PFSK-1 (cell line): ENCODE results near the gene DDX46.

Experiments
- FOXP2 ChIP-seq: optimal IDR thresholded peaks from 2 replicates; pipeline ENCODE3; 2011; ENCODE audit warnings: borderline replicate concordance, control low read depth, inconsistent platforms; ENCODE audit not compliant: insufficient read depth; ENCODE audit errors: extremely low read length, extremely low read depth
- POLR2AphosphoS5 ChIP-seq: IDR thresholded peaks from 2 replicates; pipeline ENCODE4 v1.6.1; 2012; ENCODE audit warnings: low read depth, mild to moderate bottlenecking, control low read depth, low read length, moderate library complexity
- SIN3A ChIP-seq: IDR thresholded peaks from 2 replicates; pipeline ENCODE4 v1.6.1; 2012; ENCODE audit warnings: mild to moderate bottlenecking, low read length, moderate library complexity, borderline replicate concordance; ENCODE audit not compliant: insufficient read depth
- TAF1 ChIP-seq: IDR thresholded peaks from 2 replicates; pipeline ENCODE4 v1.6.1; 2012; ENCODE audit warnings: low read length, control low read depth, borderline replicate concordance; ENCODE audit not compliant: insufficient read depth
- TF ChIP-seq, protein P1 (sequence below), 2 experiments: IDR thresholded peaks; 2 replicates each; pipeline versions ENCODE4 v1.6.1 to v1.8.0; 2011 to 2012; ENCODE audit warnings: low read depth in 2 of 2, low read length in 2 of 2, control low read depth in 1 of 2, inconsistent platforms in 1 of 2, mild to moderate bottlenecking in 1 of 2, moderate library complexity in 1 of 2; ENCODE audit not compliant: insufficient read depth in 1 of 2

DDX46 gene

DNA sequence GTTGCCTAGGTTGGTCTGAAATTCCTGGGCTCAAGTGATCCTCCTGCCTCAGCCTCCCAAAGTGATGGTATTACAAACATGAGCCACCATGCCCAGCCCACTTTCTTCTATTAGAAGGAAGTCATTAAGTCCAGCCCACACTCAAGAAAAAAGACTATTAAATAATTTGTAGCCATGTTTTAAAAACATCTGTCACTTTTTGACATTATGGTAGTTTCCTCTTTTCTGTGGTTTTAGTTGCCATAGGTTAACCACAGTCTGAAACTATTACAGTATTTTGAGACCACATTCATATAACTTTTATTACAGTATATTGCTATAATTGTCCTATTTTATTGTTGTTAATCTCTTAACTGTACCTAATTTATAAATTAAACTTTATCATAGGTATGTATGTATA lies 55.2 kb downstream of the DDX46 start:
- TF ChIP-seq, protein P1, sequence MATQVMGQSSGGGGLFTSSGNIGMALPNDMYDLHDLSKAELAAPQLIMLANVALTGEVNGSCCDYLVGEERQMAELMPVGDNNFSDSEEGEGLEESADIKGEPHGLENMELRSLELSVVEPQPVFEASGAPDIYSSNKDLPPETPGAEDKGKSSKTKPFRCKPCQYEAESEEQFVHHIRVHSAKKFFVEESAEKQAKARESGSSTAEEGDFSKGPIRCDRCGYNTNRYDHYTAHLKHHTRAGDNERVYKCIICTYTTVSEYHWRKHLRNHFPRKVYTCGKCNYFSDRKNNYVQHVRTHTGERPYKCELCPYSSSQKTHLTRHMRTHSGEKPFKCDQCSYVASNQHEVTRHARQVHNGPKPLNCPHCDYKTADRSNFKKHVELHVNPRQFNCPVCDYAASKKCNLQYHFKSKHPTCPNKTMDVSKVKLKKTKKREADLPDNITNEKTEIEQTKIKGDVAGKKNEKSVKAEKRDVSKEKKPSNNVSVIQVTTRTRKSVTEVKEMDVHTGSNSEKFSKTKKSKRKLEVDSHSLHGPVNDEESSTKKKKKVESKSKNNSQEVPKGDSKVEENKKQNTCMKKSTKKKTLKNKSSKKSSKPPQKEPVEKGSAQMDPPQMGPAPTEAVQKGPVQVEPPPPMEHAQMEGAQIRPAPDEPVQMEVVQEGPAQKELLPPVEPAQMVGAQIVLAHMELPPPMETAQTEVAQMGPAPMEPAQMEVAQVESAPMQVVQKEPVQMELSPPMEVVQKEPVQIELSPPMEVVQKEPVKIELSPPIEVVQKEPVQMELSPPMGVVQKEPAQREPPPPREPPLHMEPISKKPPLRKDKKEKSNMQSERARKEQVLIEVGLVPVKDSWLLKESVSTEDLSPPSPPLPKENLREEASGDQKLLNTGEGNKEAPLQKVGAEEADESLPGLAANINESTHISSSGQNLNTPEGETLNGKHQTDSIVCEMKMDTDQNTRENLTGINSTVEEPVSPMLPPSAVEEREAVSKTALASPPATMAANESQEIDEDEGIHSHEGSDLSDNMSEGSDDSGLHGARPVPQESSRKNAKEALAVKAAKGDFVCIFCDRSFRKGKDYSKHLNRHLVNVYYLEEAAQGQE (IDR thresholded peaks at IDR 0.05; ENCODE audit: insufficient read depth in 1 of 2, low read depth in 2 of 2, low read length in 2 of 2) = no peak
- TF ChIP-seq TAF1 (no peak), FOXP2 (no peak), SIN3A (no peak), POLR2AphosphoS5 (no peak)

DNA sequence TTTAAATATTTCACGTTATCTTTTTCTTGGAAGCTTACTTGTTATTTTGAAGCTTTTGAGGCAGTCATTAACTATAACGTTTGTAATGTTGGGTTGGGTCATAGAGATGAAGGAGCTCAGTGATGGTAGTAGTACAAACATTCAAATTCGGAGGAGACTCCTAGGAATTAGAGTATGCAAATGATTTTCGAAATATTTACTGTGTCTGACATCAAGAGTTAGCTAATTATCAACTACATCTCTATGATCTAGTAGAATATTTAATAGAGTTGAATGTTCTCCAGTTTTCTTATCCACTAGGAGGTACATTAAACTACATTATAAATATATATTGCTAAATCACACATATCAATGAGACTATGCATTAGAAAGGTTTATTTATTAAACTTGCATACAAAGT lies 58.4 kb downstream of the DDX46 start:
- TF ChIP-seq FOXP2 (no peak), POLR2AphosphoS5 (no peak), TAF1 (no peak), SIN3A (no peak)
- TF ChIP-seq, protein P1 (IDR thresholded peaks at IDR 0.05; ENCODE audit: insufficient read depth in 1 of 2, low read depth in 2 of 2, low read length in 2 of 2) = no peak

DNA sequence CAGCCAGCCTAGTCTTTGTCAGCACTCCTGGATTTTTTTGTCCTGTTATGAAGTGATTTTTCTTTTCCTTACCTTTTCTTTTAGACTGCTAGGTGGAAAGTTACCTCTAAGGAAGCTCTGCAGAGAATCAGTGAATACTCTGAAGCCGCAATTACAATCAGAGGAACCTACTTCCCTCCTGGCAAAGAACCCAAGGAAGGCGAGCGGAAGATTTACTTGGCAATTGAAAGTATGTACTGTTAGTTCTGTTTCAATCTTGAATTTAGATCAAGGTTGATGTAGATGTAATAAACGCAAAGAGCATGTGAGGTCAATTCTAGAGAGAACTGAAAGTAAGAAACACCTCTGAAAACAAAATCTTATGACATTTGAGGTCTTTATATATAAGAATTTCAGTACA lies 60.2 kb downstream of the DDX46 start:
- TF ChIP-seq SIN3A (no peak), POLR2AphosphoS5 (no peak), FOXP2 (no peak), TAF1 (no peak)
- TF ChIP-seq, protein P1 (IDR thresholded peaks at IDR 0.05; ENCODE audit: insufficient read depth in 1 of 2, low read depth in 2 of 2, low read length in 2 of 2) = no peak

DNA sequence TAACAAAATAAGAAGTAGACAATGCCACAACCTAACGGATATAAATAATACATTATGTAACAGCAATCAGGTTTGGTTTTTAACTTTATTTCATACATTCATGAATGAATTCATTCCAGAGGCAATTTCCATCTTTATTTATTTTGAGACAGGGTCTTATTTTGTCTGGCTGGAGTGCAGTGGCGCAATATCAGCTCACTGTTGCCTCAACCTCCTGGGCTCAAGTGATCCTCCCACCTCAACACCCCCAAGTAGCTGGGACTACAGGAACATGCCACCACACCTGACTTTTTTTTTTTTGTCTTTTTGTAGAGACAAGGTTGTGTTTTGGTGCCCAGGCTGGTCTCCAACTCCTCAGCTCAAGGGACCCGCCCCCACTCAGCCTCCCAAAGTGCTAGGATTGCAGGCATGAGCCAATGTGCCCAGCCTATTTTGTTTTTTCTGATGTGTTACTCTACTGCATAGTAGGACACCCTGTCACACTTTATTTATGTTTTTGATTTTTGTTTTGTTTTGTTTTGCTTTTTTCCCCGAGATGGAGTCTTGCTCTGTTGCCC lies 60.9 kb downstream of the DDX46 start:
- TF ChIP-seq POLR2AphosphoS5 (no peak), FOXP2 (no peak), TAF1 (no peak), SIN3A (no peak)
- TF ChIP-seq, protein P1 (IDR thresholded peaks at IDR 0.05; ENCODE audit: insufficient read depth in 1 of 2, low read depth in 2 of 2, low read length in 2 of 2) = no peak
